GM18508 (cell line): ENCODE data around the gene NSUN3.

Source experiments
- ATAC-seq: cut with Tn5 transposase; IDR thresholded peaks from one replicate; pipeline ENCODE4 v1.9.1; 2021; ENCODE audit warnings: moderate number of reproducible peaks; ENCODE audit not compliant: insufficient read depth, unreplicated experiment

NSUN3 gene

DNA sequence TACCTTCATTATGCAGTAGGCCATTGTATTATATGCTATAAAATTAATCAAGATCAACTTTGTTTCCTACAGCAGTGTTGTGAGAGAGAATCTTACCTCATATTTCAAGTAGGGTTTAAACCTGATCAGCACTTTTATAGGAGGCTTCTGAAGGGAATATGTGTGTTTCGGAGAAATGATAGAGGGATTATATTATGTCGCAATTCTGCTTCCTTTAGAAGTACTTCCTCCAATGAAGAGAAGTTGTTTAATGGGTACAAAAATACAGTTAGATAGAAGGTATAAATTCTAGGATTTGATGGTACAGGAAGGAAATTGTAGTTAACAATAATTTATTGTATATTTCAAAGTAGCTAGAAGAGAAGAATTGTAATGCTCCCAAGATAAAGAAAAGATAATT is 54.9 kb downstream of the NSUN3 start:
- no peak for ATAC-seq

DNA sequence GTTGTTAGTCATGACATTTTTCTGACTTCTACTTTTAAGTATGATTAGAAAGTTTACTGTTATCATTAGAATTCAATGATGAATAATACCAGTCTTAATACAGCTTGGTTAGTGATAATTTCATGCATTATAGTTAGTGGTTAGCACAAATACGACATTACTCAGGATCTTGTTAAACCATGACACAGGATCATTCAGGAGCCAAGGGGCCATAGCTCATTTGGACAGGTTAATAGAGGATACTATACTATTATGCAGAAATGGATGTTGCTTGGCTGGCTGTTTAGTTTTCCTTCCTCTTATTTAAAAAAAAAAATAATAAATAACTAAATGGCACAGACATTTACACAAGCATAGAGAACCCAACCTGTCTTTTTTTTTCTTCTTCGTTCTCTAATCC is 55.5 kb downstream of the NSUN3 start:
- no peak for ATAC-seq

DNA sequence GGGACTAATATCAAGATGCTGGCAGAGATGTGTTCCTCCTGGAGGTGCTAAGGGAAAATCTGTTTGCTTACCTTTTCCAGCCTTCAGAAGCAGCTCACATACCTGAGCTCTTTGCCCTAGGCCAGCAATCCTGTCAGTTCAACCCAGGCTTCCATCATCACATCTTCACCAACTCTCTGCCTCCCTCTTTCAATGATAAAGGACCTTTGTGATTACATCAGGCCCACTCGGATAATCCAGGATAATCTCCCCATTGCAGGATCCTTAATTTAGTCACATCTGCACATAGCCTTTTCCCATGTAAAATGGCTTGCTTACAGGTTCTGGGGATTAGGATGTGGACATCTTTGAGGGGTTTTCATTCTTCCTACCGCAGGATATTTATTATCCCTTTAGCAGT is 58.3 kb downstream of the NSUN3 start:
- ATAC-seq: no peak

DNA sequence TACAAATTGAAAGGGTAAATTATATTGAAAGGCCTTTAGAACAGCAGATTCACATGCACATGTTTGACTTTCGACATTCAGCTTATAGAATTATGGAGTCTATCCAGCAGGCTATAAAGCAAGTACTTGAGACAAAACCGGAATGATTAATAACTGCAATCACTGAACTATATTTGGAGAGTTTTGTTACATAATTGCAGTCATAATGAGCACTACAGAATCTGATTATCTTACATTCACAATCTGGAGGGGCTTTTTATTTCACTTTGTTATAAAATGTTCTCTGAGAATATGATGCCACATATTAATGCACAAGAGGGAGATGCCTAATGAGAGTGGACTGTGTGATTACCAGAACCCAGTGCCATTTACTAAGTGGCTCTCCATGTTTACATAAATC is 64.3 kb downstream of the NSUN3 start:
- no peak for ATAC-seq

DNA sequence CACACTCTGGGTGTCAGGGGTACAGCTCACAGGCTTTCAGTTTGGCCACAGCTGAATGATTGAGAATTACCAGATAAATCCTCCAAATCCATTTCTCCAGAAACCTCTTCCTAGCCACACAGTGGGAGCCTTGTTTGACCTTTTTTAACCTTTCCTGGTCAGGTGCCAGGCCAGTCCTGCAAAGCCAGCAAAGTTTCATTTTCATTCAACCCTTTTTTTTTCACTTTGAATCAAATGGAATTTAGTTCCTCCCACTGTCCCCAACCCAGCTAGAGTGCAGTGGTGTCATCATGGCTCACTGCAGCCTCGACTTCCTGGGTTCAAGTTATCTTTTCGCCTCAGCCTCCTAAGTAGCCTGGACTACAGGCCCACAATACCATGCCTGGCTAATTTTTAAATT is 67.8 kb downstream of the NSUN3 start:
- no peak for ATAC-seq

DNA sequence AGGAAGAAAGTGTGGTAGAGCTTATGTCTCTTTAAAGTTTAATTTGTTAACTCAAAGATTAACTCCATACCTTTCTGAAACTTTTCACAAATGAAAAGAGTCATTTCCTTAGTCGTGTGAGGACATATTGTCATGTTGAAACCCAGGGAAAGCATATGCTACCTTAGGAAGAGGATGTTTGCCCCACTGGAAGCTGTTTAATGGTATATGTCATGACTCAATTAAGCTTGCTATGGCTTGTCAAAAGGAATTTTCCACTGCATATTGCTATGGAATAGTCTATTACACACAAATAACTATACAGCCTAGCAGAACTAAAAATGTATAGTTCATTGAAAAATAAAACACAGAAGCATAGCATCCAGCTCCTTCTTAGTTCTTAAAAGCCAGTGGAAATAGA is 69.9 kb downstream of the NSUN3 start:
- ATAC-seq: no peak

DNA sequence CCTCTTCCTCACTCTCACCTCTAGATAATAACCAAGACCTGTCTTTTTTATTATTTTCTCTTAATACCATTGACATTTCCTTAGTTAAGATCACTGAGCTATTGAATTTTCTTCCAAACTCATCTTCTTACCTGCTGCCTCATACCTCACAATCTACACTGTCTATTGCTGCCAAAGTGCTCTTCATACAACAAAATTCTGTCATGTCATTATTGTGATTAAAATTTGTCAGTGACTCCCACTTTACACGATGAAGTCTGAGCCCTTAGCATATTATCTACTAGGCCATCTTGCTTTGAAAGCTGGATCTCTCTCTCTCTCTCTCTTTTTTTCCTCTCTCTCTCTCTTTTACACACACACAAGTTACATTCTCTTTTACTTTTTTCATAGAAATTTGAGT is 73.3 kb downstream of the NSUN3 start:
- ATAC-seq: no peak

DNA sequence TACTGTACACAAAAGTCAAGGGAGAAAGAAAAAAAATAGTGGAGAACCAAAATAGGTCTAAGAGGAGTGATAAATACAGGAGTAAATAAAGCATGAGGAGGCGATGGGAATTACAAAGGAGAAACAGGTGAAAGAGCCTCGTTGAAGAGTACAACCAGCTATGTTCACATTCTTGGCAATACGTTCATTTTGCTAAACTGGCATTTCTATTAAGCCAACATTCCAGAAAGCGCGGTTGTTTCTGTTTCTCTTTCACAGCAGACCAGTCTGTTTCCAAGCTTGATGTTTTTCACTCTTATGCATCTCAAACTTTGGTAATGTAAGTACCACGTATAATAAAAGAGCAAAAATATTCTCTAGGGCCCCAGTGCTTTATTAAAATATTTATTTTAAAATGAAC is 74.5 kb downstream of the NSUN3 start:
- no peak for ATAC-seq

DNA sequence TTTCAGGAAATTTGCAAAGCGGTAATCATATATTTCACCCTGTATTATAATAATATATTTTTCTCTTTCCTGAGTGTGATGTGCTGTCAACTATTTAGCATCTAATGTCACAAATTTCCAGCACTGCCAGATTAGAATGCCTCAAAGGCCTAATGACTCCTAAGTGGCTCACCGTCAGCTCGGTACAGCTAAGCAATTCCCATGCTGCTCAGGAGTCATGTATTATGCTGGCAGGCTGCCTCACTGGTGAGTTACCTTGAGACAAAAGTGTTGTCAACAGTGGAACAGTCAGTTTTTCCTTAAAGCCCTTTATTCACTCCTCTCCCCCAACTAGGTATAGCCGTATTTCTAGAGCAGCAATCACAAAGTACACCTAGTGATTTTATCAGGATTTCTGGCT is 83.6 kb downstream of the NSUN3 start:
- ATAC-seq: no peak

GRCh38 chr3:94147012-94147411 is 84.2 kb downstream of the NSUN3 start:
- ATAC-seq: no peak

- ATAC-seq: no peak
Observed at GRCh38 chr3:94150113-94150512, 87.3 kb downstream of the NSUN3 start.

- no peak for ATAC-seq
Observed at GRCh38 chr3:94156626-94157025, 93.8 kb downstream of the NSUN3 start.

DNA sequence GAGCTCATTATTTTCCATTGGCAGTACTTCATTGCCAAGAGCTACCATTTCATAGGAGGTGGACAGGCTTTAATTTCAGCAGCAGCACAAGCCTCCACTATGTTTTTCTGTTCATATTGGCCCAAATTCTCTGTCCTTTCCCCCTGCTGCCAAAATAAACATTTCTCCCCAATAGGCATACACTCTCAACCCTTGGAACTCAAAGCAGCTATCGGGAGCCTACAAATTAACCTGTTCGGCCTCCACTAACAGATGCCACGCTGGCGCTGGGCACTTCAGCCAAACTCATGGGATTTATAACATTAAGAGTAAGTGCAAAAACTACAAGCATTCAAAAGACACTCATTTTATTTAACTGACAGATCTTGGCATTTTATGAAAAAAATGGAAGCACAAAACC is 95.7 kb downstream of the NSUN3 start:
- no peak for ATAC-seq

DNA sequence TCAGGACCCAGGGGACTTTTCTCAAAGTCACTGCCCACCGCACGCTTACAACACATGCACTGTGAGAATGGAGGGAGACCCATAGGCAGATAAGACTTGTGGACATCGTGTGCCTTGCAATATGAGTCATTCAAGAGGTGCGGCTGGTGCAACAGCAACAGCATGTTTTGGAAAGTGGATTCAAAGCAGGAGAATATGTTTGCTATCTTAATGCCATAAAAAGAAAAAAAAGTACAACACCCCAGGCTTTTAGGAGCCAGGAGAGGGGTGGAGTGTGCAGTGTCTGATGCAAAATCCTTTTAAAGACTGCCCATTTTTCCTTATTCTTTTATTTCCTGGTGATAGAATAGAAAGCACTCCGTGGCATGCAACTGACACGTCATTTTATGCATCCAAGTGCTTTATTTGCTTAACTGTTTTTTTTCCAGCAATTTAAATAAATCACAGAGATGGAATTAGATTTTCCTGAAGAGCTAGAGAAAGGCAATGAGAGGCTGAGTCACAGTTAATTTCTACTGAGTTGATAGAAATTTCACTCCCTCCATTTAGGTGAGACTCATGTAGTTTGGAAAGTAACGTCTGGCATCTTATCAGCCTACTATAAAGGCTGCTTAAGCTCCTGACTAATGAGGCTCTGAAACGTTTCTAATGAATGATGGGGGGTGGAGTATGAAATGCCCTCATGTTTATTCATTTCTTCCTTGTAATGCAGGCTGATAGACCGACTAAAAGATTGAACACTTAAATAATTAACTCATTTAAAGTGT is 96.4 kb downstream of the NSUN3 start:
- ATAC-seq: no peak

- ATAC-seq: peak; percentile 81
Observed at GRCh38 chr3:94162700-94163099, 99.8 kb downstream of the NSUN3 start.

GRCh38 chr3:94167346-94167745 is 104.5 kb downstream of the NSUN3 start:
- ATAC-seq: no peak

- ATAC-seq: no peak
Observed at GRCh38 chr3:94167796-94168195, 104.9 kb downstream of the NSUN3 start.

DNA sequence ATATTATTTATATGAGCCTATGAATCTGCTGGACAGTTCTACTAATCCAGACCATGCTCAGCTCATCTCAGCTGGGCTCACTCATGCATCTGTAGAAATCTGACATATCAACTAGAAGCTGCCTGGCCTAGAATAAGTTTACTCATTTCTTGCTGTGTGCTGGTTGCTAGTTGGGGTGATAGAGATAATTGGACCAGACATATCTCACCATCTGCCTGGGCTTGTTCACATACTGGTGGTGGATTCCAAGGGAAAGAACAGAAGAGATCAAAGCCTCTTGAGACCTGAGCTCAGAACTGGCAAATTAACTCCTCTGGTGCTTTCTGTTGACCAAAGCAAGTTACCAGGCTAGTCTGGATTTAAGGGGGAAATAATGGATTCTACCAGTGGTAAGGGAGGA is 109.1 kb downstream of the NSUN3 start:
- ATAC-seq: no peak

DNA sequence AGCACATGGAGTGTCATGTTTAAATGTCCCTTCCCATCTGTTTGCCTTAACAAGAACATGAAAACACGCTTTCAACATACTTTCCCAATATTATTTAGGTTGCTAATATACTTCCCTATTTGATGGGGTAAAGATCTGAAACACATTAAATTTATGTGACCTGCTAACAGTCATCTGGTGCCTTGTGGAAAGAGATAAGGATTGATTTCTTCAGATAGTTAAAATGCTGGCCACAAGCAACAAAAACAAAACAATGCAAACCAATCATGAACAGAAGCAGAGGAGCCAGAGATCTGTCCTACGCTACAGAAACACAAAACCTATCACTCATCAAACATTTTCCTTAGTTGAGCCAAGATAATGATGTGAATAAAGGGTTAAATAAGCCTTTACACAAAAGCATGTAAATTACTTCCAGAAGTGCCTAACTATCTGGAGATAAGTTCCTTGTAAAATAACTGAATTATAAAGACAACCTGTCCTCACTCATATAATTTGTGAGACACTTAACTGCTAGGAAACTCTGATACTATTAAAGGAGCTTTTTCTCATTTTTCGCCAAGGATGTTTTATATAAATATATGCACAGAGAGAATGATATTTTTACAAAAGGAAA is 109.9 kb downstream of the NSUN3 start:
- no peak for ATAC-seq

DNA sequence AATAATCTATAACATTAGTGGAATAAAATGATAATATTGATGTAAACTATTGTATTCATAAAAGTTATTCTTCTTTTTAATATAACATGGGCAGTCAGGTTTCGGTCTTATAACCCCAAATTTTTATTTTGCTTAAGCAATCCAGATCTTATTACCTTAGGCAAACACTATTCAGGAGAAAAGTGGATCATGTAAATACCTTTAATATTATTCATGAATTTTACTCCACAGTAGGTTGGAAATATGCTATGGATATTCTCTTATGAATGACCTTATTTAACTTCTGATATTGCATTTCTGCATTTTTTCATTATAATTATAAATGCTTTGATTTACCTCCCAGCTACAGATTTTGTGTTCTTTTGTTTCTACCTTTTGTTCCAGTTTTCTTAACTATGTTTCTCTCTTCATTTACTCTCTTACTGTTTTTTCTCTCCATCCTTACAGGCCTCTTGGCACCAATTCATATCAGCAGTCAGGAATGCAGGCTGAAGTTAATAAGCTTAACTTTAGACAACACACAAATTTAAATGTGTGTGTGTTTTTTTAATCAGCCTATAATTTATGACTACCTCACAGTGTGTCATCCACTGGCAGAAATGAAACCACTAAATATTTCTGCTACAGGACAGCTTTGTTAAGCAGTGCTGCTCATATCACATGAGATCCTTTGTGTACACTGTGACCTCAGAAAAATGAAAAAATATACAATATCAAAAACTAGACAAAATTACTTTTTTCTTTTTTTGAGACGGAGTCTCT is 111.0 kb downstream of the NSUN3 start:
- no peak for ATAC-seq

GRCh38 chr3:94175677-94176076 is 112.8 kb downstream of the NSUN3 start:
- no peak for ATAC-seq
